RPMI7951 (cell line): Measurements from ENCODE around the gene BPIFB1. TPM values are rescaled to one million over a fixed set of nuclear protein-coding genes. Genes with fewer than 3 reads are reported as not detected.

ENCODE experiments used
- DNase-seq: peaks from one replicate; pipeline ENCODE4 v3.0.0-alpha.2; 2012; ENCODE audit warnings: low read depth
- total RNA-seq: library from RNA; depleted of rRNA; stranded (reverse); fragments of >200 nt; shearing (Covaris generic); gene quantifications from 2 replicates; pipeline ENCODE4 v1.2.3, GENCODE V29; 2014; rRNA removed

BPIFB1 gene
- total RNA-seq = not detected in 2 replicates

- no peak for DNase-seq
Observed at GRCh38 chr20:33282991-33283555, at the start of gene BPIFB1. BPIFB1 (plus strand) TSS chr20:33283214; CDS start chr20:33286074, 2,860 bp downstream.

- no peak for DNase-seq
Observed at GRCh38 chr20:33234050-33234449, 49.0 kb upstream of the BPIFB1 start.

GRCh38 chr20:33235696-33236095 is 47.3 kb upstream of the BPIFB1 start, which contains the start of gene BPIFA1:
BPIFA1 (plus strand) TSS chr20:33235996; CDS start chr20:33237712, 1,716 bp downstream.
- no peak for DNase-seq

GRCh38 chr20:33236351-33236750 is 46.7 kb upstream of the BPIFB1 start:
- no peak for DNase-seq

- DNase-seq = no peak
Observed at GRCh38 chr20:33237989-33238388, 45.0 kb upstream of the BPIFB1 start.

GRCh38 chr20:33239418-33239817 is 43.6 kb upstream of the BPIFB1 start:
- no peak for DNase-seq

- DNase-seq = no peak
Observed at GRCh38 chr20:33239979-33240736, 42.9 kb upstream of the BPIFB1 start.

- no peak for DNase-seq
Observed at GRCh38 chr20:33240923-33241322, 42.1 kb upstream of the BPIFB1 start.

GRCh38 chr20:33242319-33243100 is 40.5 kb upstream of the BPIFB1 start:
- no peak for DNase-seq

- DNase-seq = no peak
Observed at GRCh38 chr20:33246077-33246476, 36.9 kb upstream of the BPIFB1 start.

GRCh38 chr20:33249456-33249855 is 33.6 kb upstream of the BPIFB1 start:
- DNase-seq = no peak

GRCh38 chr20:33250666-33251065 is 32.3 kb upstream of the BPIFB1 start:
- DNase-seq = no peak

GRCh38 chr20:33251496-33251895 is 31.5 kb upstream of the BPIFB1 start:
- no peak for DNase-seq

GRCh38 chr20:33252460-33252859 is 30.6 kb upstream of the BPIFB1 start:
- DNase-seq = no peak

GRCh38 chr20:33255005-33255404 is 28.0 kb upstream of the BPIFB1 start:
- DNase-seq = no peak

GRCh38 chr20:33257237-33257636 is 25.8 kb upstream of the BPIFB1 start:
- DNase-seq = no peak

- no peak for DNase-seq
Observed at GRCh38 chr20:33259371-33259770, 23.6 kb upstream of the BPIFB1 start.

GRCh38 chr20:33261465-33261864 is 21.5 kb upstream of the BPIFB1 start:
- DNase-seq = no peak

GRCh38 chr20:33262658-33263065 is 20.4 kb upstream of the BPIFB1 start:
- peak; percentile 62 for DNase-seq

GRCh38 chr20:33263784-33264183 is 19.2 kb upstream of the BPIFB1 start:
- DNase-seq = no peak

GRCh38 chr20:33267701-33268100 is 15.3 kb upstream of the BPIFB1 start:
- no peak for DNase-seq

- no peak for DNase-seq
Observed at GRCh38 chr20:33272155-33272873, 10.7 kb upstream of the BPIFB1 start.
